Muscle of leg (tissue), 11 donors: Measurements from ENCODE around the gene MUSTN1. TPM values are rescaled to one million over a fixed set of nuclear protein-coding genes. Genes with fewer than 3 reads are reported as not detected.

Source experiments
- DNase-seq: peaks from one replicate; pipeline ENCODE4 v3.0.0; 2013
- H3K27ac ChIP-seq: one replicate; pipeline ENCODE4 v1.5.1; 2013; ENCODE audit warnings: mild to moderate bottlenecking, low read length, control low read depth
- H3K27me3 ChIP-seq: one replicate; pipeline ENCODE4 v1.6.1; 2013; ENCODE audit warnings: low read length; ENCODE audit not compliant: control insufficient read depth, insufficient read depth
- H3K36me3 ChIP-seq: one replicate; pipeline ENCODE4 v1.6.1; 2013; ENCODE audit warnings: low read length; ENCODE audit not compliant: control insufficient read depth, insufficient read depth
- H3K4me1 ChIP-seq: one replicate; pipeline ENCODE4 v1.6.1; 2013; ENCODE audit warnings: low read length; ENCODE audit not compliant: control insufficient read depth, insufficient read depth
- H3K4me3 ChIP-seq: one replicate; pipeline ENCODE4 v1.5.1; 2013; ENCODE audit warnings: low read length, control low read depth
- H3K9me3 ChIP-seq: replicated peaks from 2 replicates; pipeline ENCODE4 v1.6.1; 2013; ENCODE audit warnings: low read depth, low read length; ENCODE audit not compliant: control insufficient read depth
- WGBS: methylation state at CpG from one replicate; pipeline ENCODE4 v1.1.5; 2013; ENCODE audit warnings: missing lambda C conversion rate; ENCODE audit not compliant: insufficient coverage; 5-methylcytosine and 5-hydroxymethylcytosine counted together
- polyA plus RNA-seq, 8 donors: library from polyadenylated mRNA; unstranded; fragments of 120-200 nt; gene quantifications; one replicate each; pipeline versions ENCODE4 v1.2.1 to v1.2.3, GENCODE V29; 2013; ENCODE audit warnings: inconsistent platforms in 1 of 8, low replicate concordance in 1 of 8; ENCODE audit not compliant: insufficient read length in 8 of 8, insufficient read depth in 1 of 8
- total RNA-seq: library from RNA; stranded (reverse); fragments of 120-200 nt; gene quantifications from one replicate; pipeline ENCODE4 v1.2.4, GENCODE V29; 2013

The MUSTN1 gene
- total and polyA plus RNA-seq, 9 donors: 93.5 to 168 (median 126) TPM

DNA sequence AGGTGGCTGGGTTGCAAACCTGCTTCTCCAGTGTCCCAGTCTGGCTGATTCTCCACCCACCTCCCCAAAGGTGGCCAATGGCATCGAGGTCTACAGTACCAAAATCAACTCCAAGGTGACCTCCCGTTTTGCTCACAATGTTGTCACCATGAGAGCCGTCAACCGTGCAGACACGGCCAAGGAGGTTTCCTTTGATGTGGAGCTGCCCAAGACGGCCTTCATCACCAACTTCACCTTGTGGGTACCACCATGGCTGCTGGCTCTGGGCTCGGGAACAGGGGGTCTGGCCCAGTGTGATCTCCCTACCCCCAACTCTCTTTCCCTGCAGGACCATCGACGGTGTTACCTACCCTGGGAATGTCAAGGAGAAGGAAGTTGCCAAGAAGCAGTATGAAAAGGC is 38.4 kb downstream of the MUSTN1 start:
- WGBS: 89% methylated on average over 6 of the region's 9 CpGs
- Histone ChIP-seq H3K4me1 (peaks cover 29% of the 10 kb centered on the region), H3K36me3 (no peaks in the 10 kb centered on the region), H3K27ac (no peak overlapping the region), H3K27me3 (no peaks in the 10 kb centered on the region), H3K9me3 (no peaks in the 10 kb centered on the region), H3K4me3 (no peak overlapping the region)
- DNase-seq: no peak

GRCh38 chr3:52795298-52795900 is 39.4 kb downstream of the MUSTN1 start:
- 13% methylated on average over 4 of the region's 9 CpGs for WGBS
- no peak for DNase-seq
- no peaks in the 10 kb centered on the region for H3K9me3 ChIP-seq

DNA sequence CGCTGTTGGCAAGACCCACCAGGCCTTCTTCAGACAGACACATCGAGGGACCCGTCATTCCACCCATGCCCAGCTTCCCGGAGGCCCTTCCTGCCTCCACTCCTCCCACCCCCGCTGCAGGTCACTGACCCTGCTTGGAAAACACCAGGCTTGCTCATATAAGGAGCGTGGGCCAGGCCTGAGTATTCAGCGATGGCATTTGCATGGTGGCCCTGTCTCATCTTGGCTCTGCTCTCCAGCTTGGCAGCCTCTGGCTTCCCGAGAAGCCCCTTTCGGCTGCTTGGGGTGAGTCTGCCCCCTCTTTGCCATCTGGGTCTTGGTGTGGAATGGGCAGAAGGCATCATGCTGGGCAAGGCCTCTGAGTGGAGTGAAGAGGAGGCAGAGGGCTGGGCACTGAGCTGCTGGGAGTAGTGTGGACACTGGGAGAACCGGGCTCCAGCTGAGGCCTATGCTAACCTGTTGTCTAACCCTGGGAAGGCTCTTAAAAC is 40.2 kb downstream of the MUSTN1 start, which contains the start of gene ITIH3:
Gene ITIH3 (plus strand): TSS at position 185 of the 488 bp plus-strand sequence. CDS start 8 bp downstream, at position 193.
- H3K27me3 ChIP-seq: no peaks in the 10 kb centered on the region
- H3K4me1 ChIP-seq: peaks cover 29% of the 10 kb centered on the region
- 54% methylated on average over 10 of the region's 10 CpGs for WGBS
- no peak for DNase-seq
- H3K27ac ChIP-seq: peak within 1 kb of the TSS; percentile 13
- no peaks in the 10 kb centered on the region for H3K9me3 ChIP-seq
- H3K4me3 ChIP-seq: no peak within 1 kb of the TSS
- no peaks in the 10 kb centered on the region for H3K36me3 ChIP-seq

More at GRCh38 chr3:52795298-52795900, 39.4 kb downstream of the MUSTN1 start:
- no peaks in the 10 kb centered on the region for H3K27me3 ChIP-seq
- peaks cover 29% of the 10 kb centered on the region for H3K4me1 ChIP-seq
- H3K27ac ChIP-seq: no peak overlapping the region
- no peaks in the 10 kb centered on the region for H3K36me3 ChIP-seq
- no peak overlapping the region for H3K4me3 ChIP-seq

- Histone ChIP-seq H3K36me3 (no peaks in the 10 kb centered on the region), H3K9me3 (no peaks in the 10 kb centered on the region), H3K4me3 (no peak overlapping the region), H3K4me1 (peaks cover 29% of the 10 kb centered on the region), H3K27me3 (no peaks in the 10 kb centered on the region), H3K27ac (peak overlapping the region; percentile 13)
- DNase-seq: peak; percentile 31
- WGBS: 57% methylated on average over 8 of the region's 9 CpGs
Observed at GRCh38 chr3:52793702-52794611, 40.9 kb downstream of the MUSTN1 start.

DNA sequence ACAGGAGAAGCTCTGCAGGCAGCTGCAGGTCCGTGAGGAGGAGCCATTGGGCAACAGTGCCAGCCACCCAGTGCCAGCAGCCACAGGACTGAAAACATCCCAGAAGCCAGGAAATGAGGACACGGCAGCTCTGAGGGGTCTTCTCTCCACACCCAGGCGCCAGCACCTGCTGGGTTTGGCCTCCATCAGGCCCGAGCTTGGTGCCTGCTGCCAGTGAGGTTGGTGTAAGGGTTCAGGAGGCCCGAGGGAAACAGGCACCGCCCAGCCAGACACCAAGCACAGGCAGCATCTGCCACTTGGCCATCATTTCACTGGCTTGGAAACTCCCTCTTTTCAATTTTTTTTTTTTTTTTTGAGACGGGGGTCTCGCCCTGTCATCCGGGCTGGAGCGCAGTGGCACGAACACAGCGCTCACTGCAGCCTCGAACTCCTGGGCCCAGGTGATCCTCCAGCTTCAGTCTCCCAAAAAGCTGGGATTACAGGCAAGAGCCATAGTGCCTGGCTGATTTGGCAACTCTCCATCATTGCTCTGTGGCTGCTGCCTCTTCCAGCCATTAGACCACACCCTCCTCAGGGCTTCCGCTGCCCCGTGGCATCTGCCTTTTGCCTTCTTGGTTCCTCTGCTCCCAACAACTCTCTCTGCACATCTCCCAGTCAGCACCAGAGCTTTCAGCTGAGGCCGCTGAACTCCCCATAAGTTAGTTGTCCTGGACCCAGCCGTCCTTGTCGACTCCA is 41.7 kb downstream of the MUSTN1 start:
- H3K9me3 ChIP-seq: no peaks in the 10 kb centered on the region
- peaks cover 29% of the 10 kb centered on the region for H3K4me1 ChIP-seq
- WGBS: 72% methylated on average over 14 of the region's 18 CpGs
- H3K27ac ChIP-seq: no peak overlapping the region
- no peaks in the 10 kb centered on the region for H3K36me3 ChIP-seq
- no peak overlapping the region for H3K4me3 ChIP-seq
- H3K27me3 ChIP-seq: no peaks in the 10 kb centered on the region
- peak; percentile 43 for DNase-seq

- Histone ChIP-seq H3K27ac (no peak overlapping the region), H3K27me3 (no peaks in the 10 kb centered on the region), H3K9me3 (no peaks in the 10 kb centered on the region), H3K4me1 (peaks cover 29% of the 10 kb centered on the region), H3K4me3 (no peak overlapping the region), H3K36me3 (no peaks in the 10 kb centered on the region)
- DNase-seq: no peak
- 76% methylated on average over 6 of the region's 7 CpGs for WGBS
Observed at GRCh38 chr3:52792413-52792812, 42.4 kb downstream of the MUSTN1 start.

- Histone ChIP-seq H3K9me3 (no peaks in the 10 kb centered on the region), H3K27ac (no peak overlapping the region), H3K4me3 (no peak overlapping the region), H3K27me3 (no peaks in the 10 kb centered on the region), H3K4me1 (peaks cover 29% of the 10 kb centered on the region), H3K36me3 (no peaks in the 10 kb centered on the region)
- DNase-seq: no peak
- WGBS: 67% methylated on average over 4 of the region's 4 CpGs
Observed at GRCh38 chr3:52791928-52792327, 42.9 kb downstream of the MUSTN1 start.

- no peak overlapping the region for H3K27ac ChIP-seq
Observed at GRCh38 chr3:52791366-52791765, 43.5 kb downstream of the MUSTN1 start.

DNA sequence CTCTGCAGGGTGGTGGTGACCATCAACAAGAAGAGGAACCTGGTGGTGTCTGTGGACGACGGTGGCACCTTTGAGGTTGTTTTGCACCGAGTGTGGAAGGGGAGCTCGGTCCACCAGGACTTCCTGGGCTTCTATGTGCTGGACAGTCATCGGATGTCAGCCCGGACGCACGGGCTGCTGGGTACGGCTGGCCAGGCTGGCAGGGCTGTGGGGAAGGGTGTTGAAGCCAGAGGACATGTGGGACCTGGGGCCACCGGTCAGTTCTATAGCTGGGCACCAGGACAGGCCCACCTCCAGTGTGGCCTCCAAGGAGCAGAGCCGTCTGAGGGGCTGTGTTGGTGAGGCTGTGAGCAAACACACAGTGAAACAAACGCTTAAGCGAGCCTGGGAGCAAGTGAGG is 44.1 kb downstream of the MUSTN1 start:
- no peaks in the 10 kb centered on the region for H3K9me3 ChIP-seq
- peaks cover 29% of the 10 kb centered on the region for H3K4me1 ChIP-seq
- H3K36me3 ChIP-seq: no peaks in the 10 kb centered on the region
- 82% methylated on average over 13 of the region's 13 CpGs for WGBS
- DNase-seq: no peak
- H3K4me3 ChIP-seq: no peak overlapping the region
- H3K27me3 ChIP-seq: no peaks in the 10 kb centered on the region
- H3K27ac ChIP-seq: no peak overlapping the region

More at GRCh38 chr3:52791366-52791765, 43.5 kb downstream of the MUSTN1 start:
- peaks cover 29% of the 10 kb centered on the region for H3K4me1 ChIP-seq
- H3K27me3 ChIP-seq: no peaks in the 10 kb centered on the region
- WGBS: 81% methylated on average over 11 of the region's 12 CpGs
- DNase-seq: no peak
- no peak overlapping the region for H3K4me3 ChIP-seq
- no peaks in the 10 kb centered on the region for H3K36me3 ChIP-seq
- H3K9me3 ChIP-seq: no peaks in the 10 kb centered on the region

DNA sequence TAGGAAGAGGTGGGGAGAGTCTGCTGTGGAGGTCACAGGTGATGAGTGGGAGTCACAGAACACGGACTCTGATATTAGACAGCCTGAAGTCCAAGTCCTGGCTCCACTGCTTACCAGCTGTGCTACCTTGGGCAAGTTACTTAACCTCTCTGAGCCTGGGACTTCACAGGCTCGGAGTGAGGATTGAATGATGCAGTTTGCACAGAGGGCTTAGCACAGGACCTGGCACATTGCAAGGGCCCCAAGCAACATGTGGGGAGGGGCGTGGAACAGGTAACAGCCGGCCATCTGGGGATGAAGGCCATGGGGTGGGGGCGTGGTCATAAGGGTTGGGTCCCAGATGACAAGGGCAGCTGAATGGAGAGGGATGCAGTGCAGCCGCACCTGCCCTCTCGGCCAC is 44.5 kb downstream of the MUSTN1 start:
- DNase-seq: no peak

More for the DNA sequence above, 44.5 kb downstream of the MUSTN1 start:
- Histone ChIP-seq H3K27ac (no peak overlapping the region), H3K4me1 (peaks cover 29% of the 10 kb centered on the region), H3K27me3 (no peaks in the 10 kb centered on the region), H3K9me3 (no peaks in the 10 kb centered on the region), H3K4me3 (no peak overlapping the region), H3K36me3 (no peaks in the 10 kb centered on the region)
- 86% methylated on average over 7 of the region's 7 CpGs for WGBS
